Fibroblast of skin of abdomen (primary cell): Measurements from ENCODE around the gene EPB41L5.
"Not testable (repeated sequence)": the region's sequence is repeated elsewhere in the genome, so short reads cannot be mapped to it uniquely, and the experiment has no call there.

Experiments
- DNase-seq: peaks from one replicate; pipeline ENCODE4 v3.0.0-alpha.2; 2013

Gene EPB41L5

DNA sequence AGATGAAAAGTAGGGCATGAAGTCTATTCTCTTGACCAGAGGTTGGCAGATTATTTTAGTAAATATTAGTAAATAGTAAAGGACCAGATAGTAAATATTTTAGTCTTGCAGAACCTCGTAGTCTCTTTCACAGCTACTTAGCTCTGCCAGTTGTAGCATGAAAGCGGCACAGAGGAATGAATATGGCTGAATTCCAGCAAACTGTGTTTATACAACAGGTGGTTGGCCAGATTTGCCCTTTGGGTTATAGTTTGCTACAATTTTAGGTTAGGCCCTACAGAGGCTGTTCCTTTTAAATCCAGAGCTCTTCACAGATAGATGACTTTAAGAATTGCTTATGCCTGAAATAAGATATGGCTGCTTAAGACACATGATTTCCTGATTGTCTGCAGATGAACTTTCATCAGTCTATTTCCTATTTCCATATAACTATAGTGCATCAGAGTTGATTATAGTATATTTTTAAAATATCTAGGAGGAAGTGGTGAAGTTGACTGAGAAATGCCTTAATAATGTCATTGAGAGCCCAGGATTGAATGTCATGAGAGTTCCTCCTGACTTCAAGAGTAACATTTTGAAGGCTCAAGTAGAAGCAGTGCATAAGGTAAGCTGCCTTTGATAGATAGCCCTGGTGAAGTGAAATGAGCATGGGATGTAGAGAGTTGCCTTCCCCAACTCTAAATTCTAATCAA is 129.8 kb downstream of the EPB41L5 start:
- no peak for DNase-seq

DNA sequence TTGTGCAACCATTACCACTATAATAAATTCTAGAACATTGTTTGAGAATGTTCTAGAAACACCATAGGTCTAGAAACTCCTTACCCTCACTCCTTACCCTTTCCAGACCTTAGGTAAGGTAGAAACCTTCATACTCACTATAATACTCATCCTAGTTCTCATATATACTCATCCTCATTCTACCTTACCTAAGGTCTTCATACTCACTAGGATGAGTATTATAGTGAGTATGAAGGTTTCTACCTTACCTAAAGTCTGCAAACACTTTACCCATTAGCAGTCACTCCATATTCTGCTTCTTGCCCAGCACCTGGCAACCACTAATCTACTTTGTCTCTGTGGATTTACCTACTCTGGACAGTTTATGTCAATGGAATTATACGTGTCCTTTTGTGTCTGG is 135.4 kb downstream of the EPB41L5 start:
- no peak for DNase-seq

DNA sequence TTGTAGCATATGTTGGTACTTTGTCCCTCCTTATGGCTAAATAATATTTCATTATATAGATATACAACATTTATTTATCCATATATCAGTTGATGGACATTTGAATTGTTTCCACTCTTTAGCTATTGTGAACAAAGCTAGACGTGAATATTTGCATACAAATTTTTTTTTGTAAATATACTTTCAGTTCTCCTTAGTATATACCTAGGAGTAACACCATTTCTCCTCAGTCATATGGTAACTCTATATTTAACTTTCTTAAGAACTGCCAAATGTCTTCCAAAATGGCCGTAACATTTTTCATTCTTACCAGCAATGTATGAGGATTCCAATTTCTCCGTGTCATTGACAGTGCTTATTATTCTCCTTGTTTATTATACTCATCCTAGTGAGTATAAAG is 135.8 kb downstream of the EPB41L5 start:
- no peak for DNase-seq

GRCh38 chr2:120149406-120149805 is 136.5 kb downstream of the EPB41L5 start:
- no peak for DNase-seq

GRCh38 chr2:120150040-120150482 is 137.2 kb downstream of the EPB41L5 start:
- DNase-seq, result no peak

DNA sequence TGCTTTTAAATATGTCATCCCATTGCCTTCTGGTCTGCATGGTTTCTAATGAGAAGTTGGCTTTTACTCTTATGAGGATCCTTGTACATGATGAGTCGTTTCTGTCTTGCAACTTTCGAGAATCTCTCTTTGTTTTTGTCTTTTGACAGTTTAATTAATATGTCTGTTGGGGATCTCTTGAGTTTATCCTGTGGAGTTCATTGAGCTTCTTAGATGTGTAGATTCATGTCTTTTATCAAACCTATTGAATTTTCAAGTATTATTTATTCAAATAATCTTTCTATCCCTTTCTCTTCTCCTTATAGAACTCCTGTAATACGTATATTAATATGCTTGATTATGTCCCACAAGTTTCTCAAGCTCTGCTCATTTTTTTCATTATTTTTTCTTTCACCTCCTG is 142.4 kb downstream of the EPB41L5 start:
- no peak for DNase-seq

DNA sequence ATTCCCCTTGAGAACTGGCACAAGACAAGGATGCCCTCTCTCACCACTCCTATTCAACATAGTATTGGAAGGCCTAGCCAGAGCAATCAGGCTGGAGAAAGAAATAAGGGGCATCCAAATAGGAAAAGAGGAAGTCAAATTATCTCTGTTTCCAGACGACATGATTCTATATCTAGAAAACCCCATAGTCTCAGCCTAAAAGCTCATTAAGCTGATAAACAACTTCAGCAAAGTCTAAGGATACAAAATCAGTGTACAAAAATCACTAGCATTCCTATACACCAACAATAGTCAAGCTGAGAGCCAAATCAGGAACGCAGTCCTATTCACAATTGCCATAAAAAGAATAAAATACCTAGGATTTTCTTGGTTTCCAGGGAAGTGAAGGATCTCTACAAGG is 145.8 kb downstream of the EPB41L5 start:
- not testable (repeated sequence) for DNase-seq

GRCh38 chr2:120161190-120161589 is 148.3 kb downstream of the EPB41L5 start:
- no peak for DNase-seq

GRCh38 chr2:120162716-120163115 is 149.8 kb downstream of the EPB41L5 start:
- DNase-seq, result no peak

DNA sequence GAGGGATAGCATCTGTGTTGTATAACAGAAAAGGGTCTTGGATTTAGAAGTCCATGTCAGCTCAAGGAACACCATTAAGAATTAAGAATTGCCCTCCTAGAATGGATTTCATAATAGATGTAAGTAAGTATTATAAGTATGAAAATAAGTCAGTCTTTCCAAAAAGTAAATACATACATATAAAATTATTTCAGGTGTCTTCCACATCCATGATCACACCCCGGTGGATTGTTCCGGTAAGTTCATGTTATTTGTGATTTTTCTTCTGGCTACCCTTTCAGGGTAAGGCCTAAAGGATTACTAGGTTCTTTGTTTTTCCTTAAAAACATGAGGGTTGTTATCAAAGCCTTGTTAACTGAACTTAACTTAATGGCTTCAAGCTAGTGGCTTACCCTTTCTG is 154.4 kb downstream of the EPB41L5 start:
- DNase-seq, result no peak

GRCh38 chr2:120169020-120169419 is 156.1 kb downstream of the EPB41L5 start:
- DNase-seq, result no peak

DNA sequence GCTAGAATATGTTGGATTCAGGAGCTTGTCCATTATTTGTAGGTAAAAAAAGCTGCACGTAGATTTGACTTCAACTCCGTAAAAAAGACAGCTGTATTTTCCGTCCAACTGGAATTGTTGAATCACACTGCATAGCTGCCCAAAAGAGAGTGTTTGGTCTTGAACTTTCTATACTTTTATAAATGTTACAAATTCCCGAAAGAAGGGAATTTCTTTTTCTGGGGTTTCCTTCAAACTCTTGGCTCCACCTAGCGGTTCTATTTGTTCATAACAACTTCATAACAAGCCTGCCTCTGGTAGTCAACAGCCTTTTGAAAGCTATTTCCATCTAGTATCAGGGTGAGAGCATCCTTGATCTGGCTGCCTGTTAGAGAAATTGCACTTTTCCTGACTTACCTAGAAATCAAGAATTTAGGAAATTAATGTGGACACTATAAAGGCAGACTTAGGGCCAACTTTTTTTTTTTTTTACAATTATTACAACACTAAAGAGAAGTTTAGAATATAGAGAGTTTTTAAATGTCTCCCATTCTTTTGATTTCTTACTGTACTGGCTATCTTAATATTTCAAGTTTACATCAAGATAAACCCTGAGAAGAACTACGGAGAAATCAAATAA is 162.2 kb downstream of the EPB41L5 start:
- DNase-seq, result peak; percentile 62

DNA sequence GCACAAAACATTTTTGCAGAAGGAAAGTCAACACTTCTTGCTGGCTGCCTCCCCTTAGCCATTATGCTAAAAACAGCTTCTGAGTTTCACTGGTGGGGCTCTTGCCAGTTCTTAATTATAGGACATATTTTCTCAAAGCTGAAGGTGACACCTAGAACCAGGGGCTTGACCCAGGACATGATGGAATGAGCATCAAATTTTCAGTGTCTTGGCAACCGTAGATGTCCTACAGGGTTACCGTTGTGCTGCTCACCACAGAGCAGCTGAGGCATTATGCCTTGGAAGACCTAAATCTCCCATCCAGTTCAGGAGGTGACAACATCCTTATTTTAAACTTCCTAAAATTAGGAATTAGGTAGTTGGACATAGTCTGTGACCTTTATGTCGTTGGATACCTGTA is 163.6 kb downstream of the EPB41L5 start:
- no peak for DNase-seq

DNA sequence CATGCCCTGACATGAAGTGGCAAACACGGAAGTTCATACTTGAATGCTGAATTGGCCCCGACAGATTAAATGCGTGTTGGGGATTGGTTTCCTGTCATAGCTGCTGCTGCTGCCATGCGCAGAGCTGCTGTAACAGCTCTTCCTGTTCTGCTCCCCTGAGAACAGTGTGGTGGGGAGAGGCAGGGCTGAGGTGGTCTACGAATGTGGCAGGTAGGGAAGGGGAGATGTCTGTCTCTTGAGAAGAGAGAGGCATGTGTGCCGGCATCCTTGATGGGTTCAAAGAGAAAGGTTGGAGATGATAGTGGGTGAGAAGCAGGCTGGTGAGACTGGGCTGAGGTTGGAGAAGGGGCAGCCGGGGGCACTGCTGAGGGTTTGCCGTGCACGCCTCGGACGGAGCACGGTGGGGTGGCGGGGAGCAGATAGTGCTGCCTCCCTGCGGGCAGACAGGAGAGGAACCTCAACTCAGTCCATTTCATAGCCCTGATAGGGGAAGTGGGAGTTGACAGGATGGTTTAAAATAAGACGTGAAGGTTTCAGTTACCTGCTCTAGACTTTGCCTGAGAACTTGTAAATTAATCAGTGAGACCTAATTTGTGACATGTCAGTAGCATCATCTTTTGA is 164.2 kb downstream of the EPB41L5 start:
- DNase-seq, result no peak

GRCh38 chr2:120177973-120178372 is 165.1 kb downstream of the EPB41L5 start:
- no peak for DNase-seq

DNA sequence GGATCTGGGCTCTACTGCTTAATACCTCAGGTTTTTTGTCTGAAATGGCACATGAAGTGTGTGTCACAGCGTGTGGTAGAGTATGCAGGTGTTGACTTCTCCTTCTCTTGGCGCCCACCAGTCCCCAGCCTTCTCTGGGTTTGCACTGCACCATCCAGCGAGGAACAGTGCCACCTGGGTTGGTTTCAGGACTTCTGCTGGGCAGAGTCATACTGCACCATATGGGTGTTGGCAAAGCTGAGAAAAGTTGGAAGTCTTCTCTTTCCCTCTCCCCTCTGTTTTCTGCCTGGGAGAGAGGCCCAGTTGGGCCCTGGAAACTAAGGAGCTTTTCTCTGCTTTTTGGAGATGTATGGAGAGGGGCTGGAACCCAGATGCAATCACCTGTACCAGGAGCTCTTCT is 166.5 kb downstream of the EPB41L5 start:
- DNase-seq, result no peak

GRCh38 chr2:120180066-120180465 is 167.2 kb downstream of the EPB41L5 start:
- DNase-seq, result no peak

DNA sequence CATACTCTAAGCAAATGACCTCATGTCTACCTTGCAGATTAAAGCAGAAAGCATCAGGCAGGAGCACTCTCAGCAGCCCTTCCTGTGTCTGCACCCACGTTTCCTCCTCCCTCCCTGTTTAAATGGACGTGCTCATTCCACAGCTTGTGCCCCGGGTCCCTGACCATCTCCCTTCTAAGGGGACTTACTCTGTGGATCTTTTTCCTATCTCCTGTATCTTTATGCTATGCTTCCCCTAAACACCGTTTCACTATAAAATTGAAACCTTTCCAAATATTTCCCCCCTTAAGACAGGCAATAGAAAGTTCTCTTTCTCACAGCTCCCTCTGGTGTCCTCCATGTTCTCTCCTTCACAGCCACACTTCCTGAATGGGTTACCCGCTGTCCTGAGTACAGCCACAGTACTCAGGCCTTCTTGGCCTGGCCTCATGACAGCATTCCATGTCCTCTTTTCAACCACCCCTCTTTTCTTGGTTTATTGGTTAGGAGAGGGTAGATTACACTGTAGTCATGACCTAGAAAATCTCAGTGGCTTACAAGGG is 169.2 kb downstream of the EPB41L5 start:
- no peak for DNase-seq

DNA sequence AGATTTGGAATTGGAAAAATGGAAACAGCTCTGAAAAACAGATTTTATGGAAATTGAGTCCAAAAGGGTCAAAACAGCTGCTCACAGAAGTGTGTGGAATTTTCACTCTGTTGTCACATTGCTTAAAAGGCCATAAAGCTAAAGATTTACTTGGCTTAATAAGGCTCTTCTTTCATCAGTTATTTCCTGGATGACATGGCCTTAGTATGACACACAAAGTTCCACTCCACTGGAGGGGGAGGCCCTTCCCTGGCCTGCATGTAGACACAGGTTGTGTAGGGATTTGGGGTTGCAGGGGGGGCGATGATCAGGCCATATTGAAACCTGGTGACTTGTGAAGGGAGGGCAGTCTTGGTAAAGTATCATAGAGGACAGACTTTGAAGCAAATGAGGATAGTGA is 176.3 kb downstream of the EPB41L5 start:
- no peak for DNase-seq

- DNase-seq, result no peak
These were observed 179.4 kb downstream of the EPB41L5 start for GRCh38 chr2:120192280-120192679.

DNA sequence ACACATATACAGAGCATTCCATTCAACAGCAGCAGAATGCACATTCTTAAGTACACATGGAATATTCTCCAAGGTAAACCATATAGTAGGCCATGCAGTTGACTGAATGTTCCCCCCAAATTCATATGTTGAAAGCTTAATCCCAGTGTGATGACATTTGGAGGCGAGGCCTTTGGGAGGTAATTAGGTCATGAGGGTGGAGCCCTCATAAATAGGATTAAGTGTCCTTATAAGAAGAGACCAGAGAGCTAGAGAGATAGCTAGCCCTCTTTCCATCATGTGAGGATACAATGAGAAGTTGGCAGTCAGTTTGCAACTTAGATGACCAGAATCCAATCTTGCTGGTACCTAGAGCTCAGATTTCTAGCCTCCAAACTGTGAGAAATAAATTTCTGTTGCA is 182.7 kb downstream of the EPB41L5 start:
- DNase-seq, result no peak

DNA sequence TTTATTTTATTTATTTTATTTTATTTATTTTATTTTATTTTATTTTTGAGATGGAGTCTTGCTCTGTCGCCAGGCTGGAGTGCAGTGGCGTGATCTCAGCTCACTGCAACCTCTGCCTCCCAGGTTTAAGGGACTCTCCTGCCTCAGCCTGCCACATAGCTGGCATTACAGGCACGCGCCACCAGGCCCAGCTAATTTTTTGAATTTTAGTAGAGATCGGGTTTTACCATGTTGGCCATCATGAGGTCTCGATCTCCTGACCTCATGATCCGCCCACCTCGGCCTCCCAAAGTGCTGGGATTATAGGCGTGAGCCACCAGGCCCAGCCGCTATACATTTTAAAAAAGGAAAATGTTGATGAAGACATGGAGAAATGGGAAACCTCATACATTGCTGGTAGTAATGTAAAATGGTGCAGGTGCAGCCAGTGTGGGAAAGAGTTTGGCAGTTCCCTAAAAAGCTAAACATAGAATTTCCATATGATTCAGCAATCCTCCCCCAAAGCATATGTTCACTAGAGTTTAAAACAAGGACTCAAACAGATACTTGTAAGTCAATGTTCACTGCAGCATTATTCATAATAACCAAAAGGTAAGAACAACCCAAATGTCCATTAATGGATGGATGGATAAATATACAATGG is 187.1 kb downstream of the EPB41L5 start:
- DNase-seq, result not testable (repeated sequence)
